CD4-positive, alpha-beta T cell treated with Interferon gamma for 1 hour (primary cell): ENCODE results near the gene PACSIN1.

Experiments
- DNase-seq: peaks from one replicate; pipeline ENCODE4 v3.0.0-alpha.2; 2020

PACSIN1 gene

DNA sequence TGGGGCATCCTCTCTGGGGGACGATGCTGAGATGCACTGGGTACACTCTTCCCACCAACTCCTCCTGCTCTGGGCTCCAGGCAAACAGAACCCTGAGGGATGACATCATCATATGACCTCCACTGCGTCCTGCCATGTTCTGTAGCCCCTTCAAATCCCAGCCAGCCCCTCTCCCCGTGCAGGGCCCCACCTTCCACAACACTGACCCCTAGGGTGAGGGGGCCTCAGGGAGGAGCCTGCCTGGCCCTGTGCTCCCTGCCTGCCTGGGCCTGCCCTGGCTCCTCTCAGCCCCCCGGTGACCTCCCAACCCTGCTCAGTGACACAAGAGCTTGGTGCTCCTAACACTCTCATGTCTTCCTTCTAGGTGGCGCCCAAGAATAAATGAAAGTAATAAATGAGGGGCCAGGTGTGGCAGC is 99.9 kb downstream of the PACSIN1 start:
- DNase-seq = no peak

GRCh38 chr6:34566830-34567546 is 101.1 kb downstream of the PACSIN1 start:
- no peak for DNase-seq

DNA sequence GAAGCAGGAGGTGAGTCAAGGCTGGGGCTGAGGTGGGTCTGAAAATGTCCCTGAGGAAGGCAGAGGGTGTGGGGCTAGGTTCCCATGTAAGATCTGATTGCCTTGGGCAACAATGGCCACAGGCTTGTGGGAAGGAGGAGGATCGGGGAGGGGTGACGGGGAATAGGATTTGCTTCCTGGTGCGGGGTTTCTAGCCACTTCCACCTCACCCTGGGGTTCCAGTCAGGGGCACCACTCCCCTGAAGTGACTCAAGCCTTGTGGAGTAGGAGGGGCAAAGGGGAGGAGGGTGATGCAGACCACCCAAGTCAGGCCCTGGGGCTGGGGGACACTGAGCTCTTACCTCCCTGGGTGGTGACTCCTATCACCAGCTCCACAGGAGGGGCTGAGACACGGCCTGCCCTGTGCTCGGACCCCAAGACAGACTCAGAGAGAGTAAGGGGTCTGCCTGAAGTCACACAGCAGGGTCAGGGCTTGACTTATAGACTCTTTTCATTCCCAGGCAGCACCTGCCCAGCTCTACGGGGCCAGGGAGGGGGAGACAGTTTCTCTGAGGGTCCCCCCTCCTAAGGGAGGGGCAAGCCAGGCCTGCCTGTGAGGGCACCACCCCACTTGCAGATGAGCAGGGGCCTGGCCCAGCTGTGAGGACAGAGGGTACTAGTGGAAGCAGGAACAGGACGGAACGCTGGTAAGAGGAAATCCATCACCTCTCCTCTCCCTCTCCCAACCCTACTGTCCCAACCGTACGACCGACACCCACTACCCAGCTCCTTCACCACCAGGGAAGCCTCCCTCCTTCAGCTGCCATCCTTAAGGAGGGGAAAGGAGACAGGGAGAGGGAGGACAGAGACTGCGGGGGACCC is 102.7 kb downstream of the PACSIN1 start:
- DNase-seq = no peak

DNA sequence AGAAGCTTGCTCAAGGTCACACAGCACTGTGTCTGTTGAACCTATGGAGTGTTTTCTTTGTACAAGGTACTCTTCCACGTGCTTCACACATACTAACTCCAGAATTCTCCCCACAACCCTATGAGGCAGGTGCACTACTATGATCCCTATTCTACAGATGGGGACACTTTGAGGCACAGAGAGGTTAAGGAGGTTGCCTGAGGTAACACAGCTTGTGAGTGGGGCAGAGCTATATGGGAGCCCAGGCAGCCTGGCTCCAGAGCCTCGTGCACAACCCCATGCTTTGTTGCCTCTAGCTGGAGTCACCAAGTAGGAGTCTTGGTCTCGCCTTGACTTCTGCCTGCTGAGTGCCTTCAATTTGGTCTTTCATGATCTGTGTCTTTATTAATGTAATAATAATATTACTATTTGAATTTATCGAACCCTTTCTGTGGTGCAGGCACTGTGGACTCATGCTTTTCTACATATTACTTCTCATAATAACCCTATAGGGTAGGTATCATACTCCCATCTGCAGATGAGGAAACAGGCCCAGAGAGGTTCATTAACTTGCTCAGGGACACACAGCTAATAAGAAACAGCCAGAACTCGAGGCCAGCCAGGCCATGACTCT is 103.6 kb downstream of the PACSIN1 start:
- no peak for DNase-seq

DNA sequence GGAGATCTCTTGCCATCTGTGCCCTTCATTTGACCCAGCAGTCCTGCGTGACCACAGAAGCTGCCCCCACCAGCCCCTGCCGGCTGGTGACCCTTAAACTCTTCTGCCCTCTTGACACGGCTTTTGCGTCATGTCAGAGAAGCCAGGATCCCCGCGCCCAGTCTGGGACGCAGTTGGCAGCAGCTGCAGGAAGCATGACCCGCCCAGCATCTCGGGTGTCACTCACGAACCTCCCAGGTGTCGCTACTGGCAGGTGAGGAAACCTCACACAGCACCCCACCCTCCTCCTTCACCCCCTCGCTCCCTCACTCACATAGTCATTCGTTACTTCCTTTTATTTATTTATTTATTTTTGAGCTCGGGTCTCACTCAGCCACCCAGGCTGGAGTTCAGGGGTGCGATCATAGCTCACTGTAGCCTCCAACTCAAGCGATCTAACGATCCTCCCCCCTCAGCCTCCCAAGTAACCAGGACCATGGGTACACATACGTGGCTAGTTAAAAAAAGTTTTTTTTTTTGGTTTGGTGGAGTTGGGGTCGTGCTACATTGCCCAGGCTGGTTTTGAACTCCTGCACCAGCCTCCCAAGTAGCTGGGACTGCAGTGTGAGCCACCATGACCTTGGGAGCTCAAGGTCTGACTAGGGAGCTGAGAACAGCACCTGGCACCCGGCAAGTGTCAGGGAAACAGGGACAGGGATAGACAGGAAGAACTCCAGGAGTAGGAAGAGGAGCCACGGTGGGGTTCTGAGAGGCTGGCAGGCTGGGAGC is 104.4 kb downstream of the PACSIN1 start:
- DNase-seq = no peak

DNA sequence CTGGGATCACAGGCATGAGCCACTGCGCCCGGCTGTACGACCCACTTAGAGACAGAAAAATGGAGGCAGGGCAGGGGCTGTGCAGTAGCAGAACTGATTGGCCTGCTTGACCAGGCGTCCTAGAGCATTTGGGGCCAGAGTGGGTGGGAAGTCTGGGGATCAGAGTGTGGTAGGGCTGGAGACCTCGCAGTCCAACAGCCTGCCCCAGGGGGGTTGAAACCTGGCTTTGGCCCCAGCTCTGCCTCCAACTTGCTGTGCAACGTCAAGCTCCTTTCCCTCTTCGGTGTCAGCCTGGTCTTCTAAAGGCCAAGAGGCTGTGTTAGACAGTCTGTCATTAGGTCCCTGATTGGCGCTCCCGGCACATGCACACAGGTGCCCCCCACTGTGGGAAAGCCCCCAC is 105.5 kb downstream of the PACSIN1 start:
- no peak for DNase-seq

DNA sequence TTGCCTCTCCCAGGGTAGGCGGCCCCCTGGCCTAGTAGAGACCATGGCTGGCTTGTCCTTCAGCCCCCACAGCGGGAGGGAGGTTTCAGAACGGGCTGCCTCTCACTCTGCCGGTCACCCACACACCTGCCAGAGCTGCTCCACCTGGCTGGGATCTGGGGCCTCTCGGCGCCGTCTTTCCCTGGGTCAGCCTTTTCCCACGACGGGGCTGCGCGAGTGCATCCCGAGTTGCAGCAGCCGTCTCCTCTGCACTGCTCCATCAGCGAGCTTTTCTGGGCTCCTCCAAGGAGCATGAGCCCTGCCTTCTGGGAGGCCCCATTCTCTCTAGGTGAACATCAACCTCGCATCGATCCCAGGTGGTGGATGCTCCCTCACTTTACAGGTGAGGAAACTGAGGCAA is 106.1 kb downstream of the PACSIN1 start:
- DNase-seq = no peak

DNA sequence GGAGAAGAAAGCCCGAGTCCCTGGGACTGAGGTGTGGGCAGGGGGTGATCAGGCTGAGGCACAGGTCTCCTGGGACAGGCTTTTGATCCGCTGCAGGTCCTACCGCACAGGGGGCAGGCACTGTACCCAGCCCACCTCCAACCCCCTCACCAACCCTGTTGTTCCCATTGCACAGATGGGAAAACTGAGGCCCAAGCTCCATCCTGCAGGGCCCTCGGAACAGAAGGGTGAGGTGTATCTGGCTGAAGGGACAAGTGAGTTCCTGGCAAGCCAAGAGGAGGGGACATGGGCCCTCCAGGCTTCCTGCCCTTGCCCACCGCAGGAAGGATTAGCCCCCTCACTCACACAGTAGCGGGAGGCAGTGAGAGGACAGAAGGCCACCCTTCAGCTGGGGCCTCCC is 106.7 kb downstream of the PACSIN1 start:
- DNase-seq = no peak

DNA sequence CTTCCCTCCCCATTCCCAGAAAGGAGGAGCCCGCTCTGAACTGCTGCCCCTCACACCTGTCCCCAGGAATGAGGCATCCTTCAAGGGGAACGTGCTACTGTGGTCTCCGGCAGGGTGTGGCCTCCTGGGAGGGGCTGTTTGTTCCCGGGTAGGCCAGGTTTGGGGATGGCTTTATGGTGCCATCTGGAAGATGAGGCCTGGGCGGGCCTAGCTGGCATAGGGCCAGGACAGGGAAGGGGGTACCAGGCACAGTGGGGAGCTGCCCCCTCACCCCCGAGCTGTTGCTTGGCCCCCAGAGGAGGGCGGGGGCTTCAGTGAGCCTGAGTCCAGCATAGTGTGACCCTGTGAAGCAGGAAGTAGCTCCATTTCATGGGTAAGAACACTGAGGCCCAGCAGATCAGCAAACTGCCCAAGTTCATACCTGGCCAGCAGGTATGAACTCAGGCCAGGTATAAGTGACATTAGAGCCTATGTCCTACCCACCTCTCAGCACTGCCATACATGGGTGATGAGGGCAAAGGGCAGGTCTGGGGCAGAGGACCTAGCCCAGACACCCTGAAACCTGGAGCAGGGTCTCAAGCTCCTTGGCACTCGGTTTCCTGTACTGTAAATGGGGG is 107.8 kb downstream of the PACSIN1 start:
- DNase-seq = no peak

DNA sequence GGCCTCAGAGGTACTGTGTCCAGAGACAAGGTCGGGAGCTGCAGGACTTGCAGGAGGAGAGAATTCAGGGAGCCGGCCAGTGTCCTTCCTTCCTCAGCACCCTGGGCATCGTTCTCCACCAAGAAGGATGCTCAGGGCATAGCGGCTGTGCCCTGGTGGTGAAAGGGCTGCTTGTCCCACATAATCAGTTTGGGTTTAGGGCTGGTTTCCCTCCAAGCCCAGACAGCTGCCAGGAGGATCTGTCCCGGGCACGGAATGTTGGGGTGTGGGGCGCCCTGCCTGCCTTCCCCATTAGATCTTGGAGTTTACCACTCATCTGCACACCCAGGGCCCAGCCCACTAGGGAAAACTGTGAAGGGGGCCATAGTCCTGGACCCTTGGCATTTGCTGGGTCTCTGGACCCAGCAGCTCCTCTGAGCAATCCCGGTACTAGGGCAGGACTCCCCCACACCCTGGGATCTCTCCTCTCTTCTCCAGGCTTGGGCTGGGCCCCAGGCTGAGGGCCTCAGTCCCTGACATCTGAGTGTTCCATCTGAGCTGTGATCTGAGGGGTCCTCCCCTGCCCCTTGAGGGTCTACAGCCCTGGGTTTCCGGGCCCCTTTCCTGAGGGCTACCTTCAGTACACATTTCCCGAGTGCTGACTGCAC is 108.9 kb downstream of the PACSIN1 start:
- DNase-seq = no peak

GRCh38 chr6:34575326-34575725 is 109.5 kb downstream of the PACSIN1 start:
- DNase-seq = no peak

DNA sequence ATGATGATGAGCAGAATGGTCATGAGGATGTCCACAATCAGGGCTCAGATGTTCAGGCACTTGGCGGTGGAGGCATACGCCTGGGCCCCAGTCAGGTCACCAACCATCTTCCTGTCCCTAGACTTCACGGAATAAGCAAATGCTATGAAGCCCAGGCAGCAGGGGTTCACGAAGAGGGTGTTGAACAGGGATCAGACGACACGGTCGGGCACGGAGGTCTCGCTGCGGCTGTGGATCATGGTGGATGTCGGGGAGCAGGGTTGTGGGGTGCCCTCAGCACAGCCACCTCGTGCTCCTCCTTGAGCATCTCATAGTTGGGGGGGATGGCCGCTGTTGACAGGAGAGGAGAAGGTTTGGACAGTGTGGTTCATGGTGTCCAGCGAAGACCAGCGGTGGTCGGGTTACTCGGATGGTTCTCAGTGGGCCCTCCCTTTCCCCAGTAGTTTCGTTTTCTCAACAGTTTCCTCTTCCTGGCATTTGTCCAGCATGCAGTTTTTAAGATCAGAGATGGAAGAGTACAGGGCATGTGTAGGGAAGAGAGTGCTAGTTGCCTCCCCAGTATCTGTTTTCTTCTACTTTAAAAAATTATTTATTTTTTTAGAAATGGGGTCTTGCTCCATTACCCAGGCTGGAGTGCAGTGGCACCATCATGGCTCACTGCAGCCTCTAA is 110.5 kb downstream of the PACSIN1 start:
- DNase-seq = no peak

GRCh38 chr6:34578445-34579262 is 112.8 kb downstream of the PACSIN1 start:
- DNase-seq = no peak

GRCh38 chr6:34580707-34581560 is 115.1 kb downstream of the PACSIN1 start:
- DNase-seq = no peak

DNA sequence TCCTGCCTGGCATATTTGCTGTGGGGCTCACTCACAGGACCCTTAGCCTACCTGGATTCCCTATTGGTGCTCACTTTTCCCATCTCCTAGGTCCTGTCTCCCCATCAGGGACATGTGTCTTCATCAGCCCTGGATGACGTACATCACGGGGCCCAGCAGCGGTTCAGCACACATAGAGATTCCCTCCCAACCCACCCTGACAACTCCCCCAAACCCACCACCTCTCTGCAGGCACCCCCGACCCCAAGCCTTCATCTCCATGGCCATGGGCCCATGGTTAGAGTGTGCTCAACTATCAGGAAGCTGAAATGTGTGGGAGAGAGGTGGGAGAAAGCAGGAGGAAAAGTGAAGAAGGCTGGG is 115.7 kb downstream of the PACSIN1 start:
- no peak for DNase-seq

- no peak for DNase-seq
These were observed 117.6 kb downstream of the PACSIN1 start for GRCh38 chr6:34583461-34583860.

DNA sequence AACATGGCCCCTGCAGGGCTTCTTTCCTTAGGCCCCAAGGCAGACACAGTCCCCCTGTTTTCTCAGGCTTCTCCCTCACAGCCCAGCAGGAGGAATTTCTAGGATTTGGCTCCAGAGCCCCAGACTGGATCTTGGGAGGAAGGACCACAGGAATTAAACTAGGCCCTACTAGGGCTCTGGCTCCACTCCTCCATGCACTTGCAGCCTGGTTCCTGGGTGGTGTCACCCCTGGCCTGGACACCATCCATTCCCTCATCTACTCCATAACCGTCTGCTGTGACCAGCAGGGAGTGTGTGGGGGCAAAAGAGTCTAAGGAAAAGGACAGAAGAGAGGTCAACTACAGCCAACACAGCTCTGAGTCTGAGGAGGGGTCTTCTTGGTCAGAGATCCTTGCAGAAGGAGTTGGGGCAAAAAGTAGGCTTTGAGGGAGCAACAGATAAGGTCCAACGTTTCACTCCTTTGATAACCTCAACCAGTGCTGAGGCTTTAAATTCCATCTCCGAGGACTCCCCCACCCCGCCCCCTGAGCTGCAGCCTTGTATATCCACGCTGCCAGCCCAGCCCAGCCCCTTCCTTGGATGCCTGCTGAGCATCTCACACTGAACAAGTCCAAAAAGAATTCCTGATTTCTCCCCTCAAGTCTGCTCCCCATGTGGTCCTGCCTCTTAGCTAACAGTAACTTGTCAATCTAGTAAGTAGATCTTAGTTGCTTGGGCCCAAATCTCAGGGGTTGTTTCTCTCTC is 118.2 kb downstream of the PACSIN1 start:
- no peak for DNase-seq

DNA sequence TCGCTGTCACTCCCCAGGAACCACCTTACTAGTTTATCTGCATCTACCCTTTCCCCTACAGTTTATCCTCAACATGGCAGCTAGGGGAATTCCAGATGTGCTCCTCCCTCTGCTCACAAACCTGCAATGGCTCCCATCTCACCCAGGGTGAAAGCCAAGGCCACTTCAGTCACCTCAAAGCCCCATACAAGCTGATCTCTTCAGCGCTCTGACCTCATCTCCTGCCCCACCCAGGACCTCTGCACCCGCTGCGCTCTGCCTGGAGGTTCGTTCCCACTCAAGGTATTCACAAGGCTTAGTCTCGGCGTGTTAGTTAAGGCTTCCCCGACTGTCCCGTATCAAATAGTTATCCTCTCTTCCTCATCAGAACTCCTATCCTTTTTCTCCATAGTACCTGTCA is 118.8 kb downstream of the PACSIN1 start:
- DNase-seq = no peak
